ENCODE data around the gene INTS1. TPM values are rescaled to one million over a fixed set of nuclear protein-coding genes. Genes with fewer than 3 reads are reported as not detected.

Gene INTS1
- total and polyA plus RNA-seq, 10 of the 15 experiments (the other 5 are each of a cell fraction or from before 2014, with no cell fraction given): 0.52 to 89.0 (median 15.1) TPM

- POLR2A ChIA-PET: no interaction called here
- H3K79me2 ChIP-seq (ENCODE audit: control insufficient read depth, insufficient read depth, low read length): no peaks in the 10 kb centered on the region
- RAD21 ChIA-PET (ENCODE audit: unreplicated experiment): interaction anchor here (1.1 kb wide), 1 partner anchor 37 kb away, joined by 4 read pairs; no protein-coding TSS in a partner anchor
- no peak for FAIRE-seq
- no TSS peak for BruUV-seq (replicated peaks)
- no peak overlapping the region for H3K9ac ChIP-seq (ENCODE audit: control insufficient read depth, insufficient read depth, low read length)
- CTCF ChIA-PET: no interaction called here
- no peak for DNase-seq (ENCODE audit: low read depth, low spot score)
- no peaks in the 10 kb centered on the region for H3K4me1 ChIP-seq (ENCODE audit: control insufficient read depth, insufficient read depth, low read length)
- 66% methylated on average over 19 of the region's 43 CpGs for WGBS (ENCODE audit: insufficient coverage, insufficient replicate concordance, low lambda C conversion rate, missing lambda C conversion rate)
- no peak overlapping the region for H2AFZ ChIP-seq (ENCODE audit: control insufficient read depth, low read depth, low read length)
- TF ChIP-seq CREM (IDR thresholded peaks at IDR 0.05; ENCODE audit: low read depth) (no peak), RB1 (IDR thresholded peaks at IDR 0.05; ENCODE audit: borderline replicate concordance) (no peak), SREBF2 (IDR thresholded peaks at IDR 0.05; ENCODE audit: low read length) (no peak), POLR2AphosphoS5 (IDR thresholded peaks at IDR 0.05; ENCODE audit: low read length) (no peak), HDAC2 (IDR thresholded peaks at IDR 0.05) (no peak), SUZ12 (IDR thresholded peaks at IDR 0.05; ENCODE audit: unreplicated experiment) (no peak)
- intact Hi-C loops (cut with micrococcal nuclease; ENCODE audit: unreplicated experiment) (no loop called here), in situ Hi-C loops (cut with MboI) (no loop called here)
- no peak overlapping the region for H3K4me2 ChIP-seq (ENCODE audit: control insufficient read depth, insufficient read depth)
- no peaks in the 10 kb centered on the region for H3K36me3 ChIP-seq (ENCODE audit: control insufficient read depth in 2 of 2, insufficient read depth in 2 of 2, low read length in 1 of 2)
- no peak overlapping the region for H3K27ac ChIP-seq (ENCODE audit: control insufficient read depth, insufficient read depth)
- H3K9me3 ChIP-seq (replicated peaks; ENCODE audit: control insufficient read depth, insufficient read depth, low read length): no peaks in the 10 kb centered on the region
- ATAC-seq: no peak
- SMC1A ChIA-PET (ENCODE audit: uncharacterized antibody, unreplicated experiment): no interaction called here
- no peaks in the 10 kb centered on the region for H3K27me3 ChIP-seq (replicated peaks in 1 of 2; ENCODE audit: control insufficient read depth in 2 of 2, insufficient read depth in 2 of 2, low read length in 1 of 2)
- H4K20me1 ChIP-seq (ENCODE audit: control insufficient read depth, insufficient read depth): no peaks in the 10 kb centered on the region
- H3K4me3 ChIP-seq: no peak overlapping the region
Observed at GRCh38 chr7:1437155-1437880, 66.9 kb downstream of the INTS1 start.

GRCh38 chr7:1436608-1437007 is 67.6 kb downstream of the INTS1 start:
- ChIA-PET CTCF (no interaction called here), POLR2A (no interaction called here), SMC1A (ENCODE audit: uncharacterized antibody, unreplicated experiment) (no interaction called here), RAD21 (ENCODE audit: unreplicated experiment) (no interaction called here)
- no peaks in the 10 kb centered on the region for H3K9me3 ChIP-seq (replicated peaks; ENCODE audit: control insufficient read depth, insufficient read depth, low read length)
- no peak for FAIRE-seq
- no peaks in the 10 kb centered on the region for H3K4me1 ChIP-seq (ENCODE audit: control insufficient read depth, insufficient read depth, low read length)
- H3K27ac ChIP-seq (ENCODE audit: control insufficient read depth, insufficient read depth): no peak overlapping the region
- H2AFZ ChIP-seq (ENCODE audit: control insufficient read depth, low read depth, low read length): no peak overlapping the region
- intact Hi-C loops (cut with micrococcal nuclease; ENCODE audit: unreplicated experiment) (no loop called here), in situ Hi-C loops (cut with MboI) (no loop called here)
- no peaks in the 10 kb centered on the region for H3K36me3 ChIP-seq (ENCODE audit: control insufficient read depth in 2 of 2, insufficient read depth in 2 of 2, low read length in 1 of 2)
- no peaks in the 10 kb centered on the region for H3K79me2 ChIP-seq (ENCODE audit: control insufficient read depth, insufficient read depth, low read length)
- H3K9ac ChIP-seq (ENCODE audit: control insufficient read depth, insufficient read depth, low read length): no peak overlapping the region
- no peak overlapping the region for H3K4me3 ChIP-seq
- no peak for ATAC-seq
- no TSS peak for BruUV-seq (replicated peaks)
- no peaks in the 10 kb centered on the region; a peak in 1 of 4 replicates for H3K27me3 ChIP-seq (replicated peaks in 1 of 2; ENCODE audit: control insufficient read depth in 2 of 2, insufficient read depth in 2 of 2, low read length in 1 of 2)
- DNase-seq (ENCODE audit: low read depth, low spot score): no peak
- 54% methylated on average over 20 of the region's 20 CpGs for WGBS (ENCODE audit: insufficient coverage, insufficient replicate concordance, low lambda C conversion rate, missing lambda C conversion rate)
- H3K4me2 ChIP-seq (ENCODE audit: control insufficient read depth, insufficient read depth): no peak overlapping the region
- H4K20me1 ChIP-seq (ENCODE audit: control insufficient read depth, insufficient read depth): no peaks in the 10 kb centered on the region
- TF ChIP-seq NFYB (IDR thresholded peaks at IDR 0.05; ENCODE audit: insufficient read depth, low read depth, low read length) (no peak), ATF2 (IDR thresholded peaks at IDR 0.05; ENCODE audit: low read length) (no peak), IRF5 (IDR thresholded peaks at IDR 0.05; ENCODE audit: borderline replicate concordance) (no peak), SUPT20H (IDR thresholded peaks at IDR 0.05; ENCODE audit: borderline replicate concordance, control insufficient read depth, low read depth, low read length) (no peak), MEF2B (IDR thresholded peaks at IDR 0.05; ENCODE audit: partially characterized antibody, poor library complexity, severe bottlenecking) (no peak), ZBED1 (IDR thresholded peaks at IDR 0.05; ENCODE audit: borderline replicate concordance) (no peak), POLR2AphosphoS5 (IDR thresholded peaks at IDR 0.05; ENCODE audit: low read length) (no peak), SPI1 (IDR thresholded peaks at IDR 0.05; ENCODE audit: borderline replicate concordance, insufficient read depth, low read depth, low read length) (no peak), MEF2A (IDR thresholded peaks at IDR 0.05; ENCODE audit: insufficient read depth, low read depth, low read length) (no peak), RFX5 (IDR thresholded peaks at IDR 0.05; ENCODE audit: low read depth, low read length) (no peak), HDGF (IDR thresholded peaks at IDR 0.05) (no peak), ZNF274 (IDR thresholded peaks at IDR 0.05; ENCODE audit: insufficient read depth, insufficient read length) (no peak)

All from GM12878 (cell line).